Heart left ventricle (tissue), 13 donors: ENCODE results near the gene AFF3.

Source experiments
- CTCF ChIP-seq, 12 donors: fragments of 200-600 bp; sonication (generic) in 4 of 12; IDR thresholded peaks; one replicate each; pipeline versions ENCODE4 v1.5.0 to v1.8.0; 2018 to 2022; ENCODE audit warnings: antibody characterized with exemption in 12 of 12, mild to moderate bottlenecking in 5 of 12
- POLR2A ChIP-seq, 2 donors: fragments of 450-650 bp; IDR thresholded peaks; one replicate each; pipeline ENCODE4 v1.6.1; 2017; ENCODE audit warnings: antibody characterized with exemption in 2 of 2, mild to moderate bottlenecking in 2 of 2, moderate library complexity in 2 of 2
- donor health status: ischemic (EF 13 %, LVEDD 7.1; RV severe dilation, severe dysfunction).
- donor health status: DM: no; HTN: yes; CAD: no.
- donor health status: DM: no; HTN: no; CAD: no.
- donor health status: ischemic (EF 25% LVEDD 6.9; RV normal size, moderate dysfunction).
- donor health status: ischemic (EF 25% LVEDD 5.7; RV mildly dilated, moderate dysfunction).
- donor health status: ischemic (EF 35%, LVEDD 5.7; RV mildly dilated, moderate dysfunction).
- donor health status: nonischemic (EF 11% LVEDD 7.7; RV severe dilation, severe dysfunction).
- donor health status: DM: yes; HTN: yes; CAD: no.
- donor health status: PGD.
- donor health status: ischemic (EF 29% LVEDD 5.4; RV normal size, mild dysfunction).
- donor health status: nonischemic (EF 23%, LVEDD 6.1; RV moderate dilation, normal function).

GRCh38 chr2:99880148-99880963, 262.0 kb downstream of the AFF3 start:
- TF ChIP-seq CTCF (IDR thresholded peaks at IDR 0.05) (no peak), POLR2A (IDR thresholded peaks at IDR 0.05) (no peak)
